ENCODE measurements around the gene SNX20.

The SNX20 gene, protein sequence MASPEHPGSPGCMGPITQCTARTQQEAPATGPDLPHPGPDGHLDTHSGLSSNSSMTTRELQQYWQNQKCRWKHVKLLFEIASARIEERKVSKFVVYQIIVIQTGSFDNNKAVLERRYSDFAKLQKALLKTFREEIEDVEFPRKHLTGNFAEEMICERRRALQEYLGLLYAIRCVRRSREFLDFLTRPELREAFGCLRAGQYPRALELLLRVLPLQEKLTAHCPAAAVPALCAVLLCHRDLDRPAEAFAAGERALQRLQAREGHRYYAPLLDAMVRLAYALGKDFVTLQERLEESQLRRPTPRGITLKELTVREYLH

DNA sequence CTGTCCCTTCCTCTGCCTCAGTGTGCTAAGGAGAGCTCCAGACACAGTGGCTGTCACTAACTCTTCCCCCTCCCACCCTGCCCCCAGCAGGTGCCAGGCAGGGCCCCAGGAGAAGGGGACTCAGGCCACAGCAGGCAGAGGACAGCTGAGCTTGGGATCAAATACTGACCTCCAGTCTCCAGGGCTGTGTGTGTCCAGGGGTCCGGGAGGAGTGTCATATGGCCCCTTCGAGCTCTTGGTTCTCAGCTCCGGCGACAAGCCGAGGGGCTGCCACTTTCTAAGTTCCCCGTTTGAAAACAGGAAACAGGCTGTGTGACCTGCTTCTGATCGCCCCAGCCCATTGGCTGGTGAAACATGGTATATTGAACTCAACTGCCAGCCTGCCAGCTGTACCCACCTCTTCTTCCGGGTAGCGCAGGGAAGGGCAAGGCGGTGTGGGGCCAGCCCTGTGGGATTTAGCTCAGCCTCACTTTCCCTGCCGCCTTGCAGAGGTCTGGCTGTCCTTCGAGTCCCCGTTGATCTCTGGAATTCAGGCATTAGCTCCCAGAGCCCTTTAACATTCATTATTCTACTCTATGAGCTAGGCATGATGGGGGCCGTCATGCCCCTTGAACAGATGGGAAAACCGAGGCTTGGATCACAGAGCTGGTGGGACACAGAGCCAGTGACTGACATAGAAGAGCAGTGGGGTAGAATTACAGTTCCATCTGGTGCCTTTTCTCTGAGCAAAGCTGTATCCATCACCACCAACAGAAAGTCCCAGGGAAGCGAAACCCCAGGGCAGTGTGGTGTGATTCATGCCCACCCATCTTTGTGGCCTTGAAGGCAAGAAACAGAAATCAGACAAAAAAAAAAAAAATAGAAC is at the start of gene SNX20:
Gene SNX20, minus strand, starts transcription at position 292 of the 865 bp plus-strand sequence. CDS start 3,786 bp downstream, outside the sequence.
- Mint-ChIP-seq H3K4me3 (peak within 1 kb of the TSS; percentile 82), H3K9me3 (no peaks in the 10 kb centered on the region), H3K27ac (peak within 1 kb of the TSS; percentile 93), H3K36me3 (ENCODE audit: low read depth) (peaks cover 11% of the 10 kb centered on the region), H3K27me3 (no peaks in the 10 kb centered on the region), H3K4me1 (peaks cover 82% of the 10 kb centered on the region)
- DNase-seq (peak; percentile 62), ATAC-seq (peak; percentile 68)

GRCh38 chr16:50724306-50724705 is 43.2 kb upstream of the SNX20 start:
- peaks cover 6% of the 10 kb centered on the region for H3K9me3 Mint-ChIP-seq
- ATAC-seq (peak; percentile 39), DNase-seq (no peak)
- H3K4me1 Mint-ChIP-seq: peaks cover 29% of the 10 kb centered on the region
- no peak overlapping the region for H3K27ac Mint-ChIP-seq
- H3K27me3 Mint-ChIP-seq: no peaks in the 10 kb centered on the region
- peaks cover 15% of the 10 kb centered on the region for H3K36me3 Mint-ChIP-seq (ENCODE audit: low read depth)
- H3K4me3 Mint-ChIP-seq: no peak overlapping the region

- Mint-ChIP-seq H3K9me3 (peaks cover 6% of the 10 kb centered on the region), H3K4me3 (no peak overlapping the region), H3K36me3 (ENCODE audit: low read depth) (peaks cover 15% of the 10 kb centered on the region), H3K27me3 (no peaks in the 10 kb centered on the region), H3K27ac (no peak overlapping the region), H3K4me1 (peaks cover 36% of the 10 kb centered on the region)
- DNase-seq (no peak), ATAC-seq (no peak)
Measured at GRCh38 chr16:50722960-50723359, 41.8 kb upstream of the SNX20 start.

DNA sequence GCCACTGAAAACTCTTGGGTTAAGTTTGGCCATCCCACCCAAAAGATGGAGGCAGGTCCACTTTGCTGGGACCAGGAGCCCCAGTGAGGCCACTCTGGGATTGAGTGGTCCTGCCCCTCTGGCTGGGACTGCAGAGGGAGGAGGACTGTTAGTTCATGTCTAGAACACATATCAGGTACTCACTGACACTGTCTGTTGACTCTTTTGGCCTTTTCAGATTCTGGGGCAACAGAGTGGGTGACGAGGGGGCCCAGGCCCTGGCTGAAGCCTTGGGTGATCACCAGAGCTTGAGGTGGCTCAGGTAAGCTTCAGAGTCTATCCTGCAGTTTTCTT is 41.3 kb upstream of the SNX20 start:
- Mint-ChIP-seq H3K9me3 (peaks cover 6% of the 10 kb centered on the region), H3K27me3 (no peaks in the 10 kb centered on the region), H3K4me1 (peaks cover 38% of the 10 kb centered on the region), H3K36me3 (ENCODE audit: low read depth) (peaks cover 15% of the 10 kb centered on the region), H3K4me3 (no peak overlapping the region), H3K27ac (no peak overlapping the region)
- ATAC-seq: no peak
- no peak for DNase-seq

DNA sequence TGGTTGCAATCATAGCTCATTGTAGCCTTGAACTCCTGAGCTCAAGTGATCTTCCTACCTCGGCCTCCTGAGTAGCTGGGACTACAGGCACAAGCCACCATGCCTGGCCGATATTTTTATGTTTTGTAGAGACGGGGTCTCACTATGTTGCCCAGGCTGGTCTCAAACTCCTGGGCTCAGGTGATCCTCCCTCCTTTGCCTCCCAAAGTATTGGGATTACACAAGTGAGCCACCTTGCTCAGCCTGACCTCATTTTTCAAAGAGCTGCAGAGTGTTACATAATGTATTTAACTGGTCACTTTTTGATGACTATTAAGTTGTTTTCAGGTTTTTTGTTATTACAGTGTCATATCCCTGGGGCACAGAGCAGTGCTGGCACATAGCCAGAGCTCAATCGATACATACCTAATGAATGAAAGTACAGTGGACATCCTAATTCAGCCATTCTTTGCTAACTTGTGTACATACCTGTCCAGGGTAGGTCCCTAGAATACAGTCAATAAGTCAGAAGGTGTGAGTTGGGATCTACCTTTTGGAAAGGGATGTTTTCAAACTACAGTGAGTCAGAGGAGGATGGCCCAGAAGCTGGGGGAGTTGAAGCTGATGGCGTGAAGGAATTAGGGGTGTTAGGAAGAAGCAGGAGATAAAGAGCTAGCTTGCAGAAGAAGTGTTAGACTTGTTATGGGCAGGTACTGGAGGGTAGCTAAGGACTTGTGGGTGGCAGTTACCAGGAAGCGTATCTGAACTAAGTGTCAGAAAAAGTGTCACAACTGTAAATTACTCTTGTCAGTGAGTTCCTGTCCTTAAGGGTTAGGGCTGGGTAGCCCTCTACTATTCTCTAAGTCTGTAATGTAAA is 40.7 kb upstream of the SNX20 start:
- H3K4me3 Mint-ChIP-seq: no peak overlapping the region
- no peaks in the 10 kb centered on the region for H3K27me3 Mint-ChIP-seq
- peaks cover 15% of the 10 kb centered on the region for H3K36me3 Mint-ChIP-seq (ENCODE audit: low read depth)
- no peak for DNase-seq
- peaks cover 43% of the 10 kb centered on the region for H3K4me1 Mint-ChIP-seq
- peaks cover 6% of the 10 kb centered on the region for H3K9me3 Mint-ChIP-seq
- H3K27ac Mint-ChIP-seq: no peak overlapping the region
- no peak for ATAC-seq

GRCh38 chr16:50719401-50720337 is 38.6 kb upstream of the SNX20 start:
- DNase-seq (no peak), ATAC-seq (peak; percentile 37)
- peaks cover 47% of the 10 kb centered on the region for H3K4me1 Mint-ChIP-seq
- no peak overlapping the region for H3K27ac Mint-ChIP-seq
- H3K36me3 Mint-ChIP-seq (ENCODE audit: low read depth): peaks cover 10% of the 10 kb centered on the region
- H3K27me3 Mint-ChIP-seq: no peaks in the 10 kb centered on the region
- no peak overlapping the region for H3K4me3 Mint-ChIP-seq
- H3K9me3 Mint-ChIP-seq: peaks cover 6% of the 10 kb centered on the region

GRCh38 chr16:50718761-50719400 is 37.8 kb upstream of the SNX20 start:
- ATAC-seq: no peak

GRCh38 chr16:50718061-50718760 is 37.1 kb upstream of the SNX20 start:
- H3K4me3 Mint-ChIP-seq: no peak overlapping the region
- DNase-seq (no peak), ATAC-seq (no peak)
- H3K27me3 Mint-ChIP-seq: no peaks in the 10 kb centered on the region
- no peaks in the 10 kb centered on the region for H3K9me3 Mint-ChIP-seq
- H3K36me3 Mint-ChIP-seq (ENCODE audit: low read depth): peaks cover 2% of the 10 kb centered on the region
- H3K4me1 Mint-ChIP-seq: peaks cover 43% of the 10 kb centered on the region
- H3K27ac Mint-ChIP-seq: no peak overlapping the region

More at GRCh38 chr16:50718761-50719400, 37.8 kb upstream of the SNX20 start:
- DNase-seq: no peak
- Mint-ChIP-seq H3K4me1 (peaks cover 43% of the 10 kb centered on the region), H3K27me3 (no peaks in the 10 kb centered on the region), H3K27ac (no peak overlapping the region), H3K9me3 (peaks cover 1% of the 10 kb centered on the region), H3K36me3 (ENCODE audit: low read depth) (peaks cover 4% of the 10 kb centered on the region), H3K4me3 (no peak overlapping the region)

- Mint-ChIP-seq H3K4me3 (no peak overlapping the region), H3K36me3 (ENCODE audit: low read depth) (no peaks in the 10 kb centered on the region), H3K27ac (no peak overlapping the region), H3K4me1 (peaks cover 46% of the 10 kb centered on the region), H3K9me3 (no peaks in the 10 kb centered on the region), H3K27me3 (no peaks in the 10 kb centered on the region)
- ATAC-seq: no peak
- no peak for DNase-seq
Measured at GRCh38 chr16:50717494-50717893, 36.4 kb upstream of the SNX20 start.

- Mint-ChIP-seq H3K4me1 (peaks cover 44% of the 10 kb centered on the region), H3K36me3 (ENCODE audit: low read depth) (no peaks in the 10 kb centered on the region), H3K27ac (no peak overlapping the region), H3K27me3 (no peaks in the 10 kb centered on the region), H3K4me3 (no peak overlapping the region), H3K9me3 (no peaks in the 10 kb centered on the region)
- ATAC-seq (no peak), DNase-seq (no peak)
Measured at GRCh38 chr16:50717091-50717490, 36.0 kb upstream of the SNX20 start.

- no peaks in the 10 kb centered on the region for H3K27me3 Mint-ChIP-seq
- ATAC-seq (no peak), DNase-seq (no peak)
- H3K36me3 Mint-ChIP-seq (ENCODE audit: low read depth): peaks cover 3% of the 10 kb centered on the region
- H3K4me3 Mint-ChIP-seq: no peak overlapping the region
- H3K27ac Mint-ChIP-seq: no peak overlapping the region
- peaks cover 42% of the 10 kb centered on the region for H3K4me1 Mint-ChIP-seq
- H3K9me3 Mint-ChIP-seq: no peaks in the 10 kb centered on the region
Measured at GRCh38 chr16:50712956-50713355, 31.8 kb upstream of the SNX20 start.

DNA sequence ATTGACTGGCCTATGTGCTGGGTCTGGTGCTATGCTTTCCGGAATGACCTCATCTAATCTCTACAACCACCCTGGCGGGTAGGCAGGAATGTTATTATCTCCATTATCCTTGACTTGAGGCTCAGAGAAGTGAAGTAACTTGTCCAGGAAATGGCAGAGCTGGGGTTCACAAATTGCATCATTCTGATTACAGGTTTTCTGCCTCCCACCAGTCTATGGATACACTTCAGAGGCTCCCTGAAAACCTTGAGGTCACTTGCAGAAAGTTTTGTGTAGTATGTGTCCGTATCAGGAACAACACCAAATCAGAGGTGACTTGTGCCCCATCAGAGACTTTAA is 31.4 kb upstream of the SNX20 start:
- DNase-seq (no peak), ATAC-seq (no peak)
- peaks cover 3% of the 10 kb centered on the region for H3K36me3 Mint-ChIP-seq (ENCODE audit: low read depth)
- H3K27me3 Mint-ChIP-seq: no peaks in the 10 kb centered on the region
- peaks cover 46% of the 10 kb centered on the region for H3K4me1 Mint-ChIP-seq
- no peak overlapping the region for H3K27ac Mint-ChIP-seq
- H3K4me3 Mint-ChIP-seq: no peak overlapping the region
- no peaks in the 10 kb centered on the region for H3K9me3 Mint-ChIP-seq
